OCI-LY7 (cell line): ENCODE data around the gene PPP4R2. TPM values are rescaled to one million over a fixed set of nuclear protein-coding genes. Genes with fewer than 3 reads are reported as not detected.

ENCODE experiments used
- BruUV-seq: library from RNA; stranded (reverse); fragments of 400-500 nt; replicated peaks from 2 replicates; lab custom pipeline; 2021; lab: Mats Ljungman, UMichigan
- CTCF ChIA-PET: fragments of 300-600 bp; sonication (Branson Sonifier 250); formaldehyde crosslinking; loops from one replicate; lab custom pipeline; 2022; ENCODE audit warnings: antibody characterized with exemption; ENCODE audit not compliant: unreplicated experiment; lab: Charles Lee
- POLR2A ChIA-PET: fragments of 300-600 bp; sonication (Branson Sonifier 250); formaldehyde crosslinking; loops from one replicate; lab custom pipeline; 2022; ENCODE audit warnings: antibody characterized with exemption; lab: Charles Lee
- DNase-seq: peaks from one replicate; pipeline ENCODE4 v3.0.0-alpha.2; 2015; ENCODE audit warnings: low spot score
- H2AFZ ChIP-seq: fragments of 200-600 bp; sonication (generic), shearing (Covaris generic); 2 replicates; pipeline ENCODE4 v1.6.1; 2014; ENCODE audit warnings: mild to moderate bottlenecking, antibody characterized with exemption, low read length, moderate library complexity
- H3K27ac ChIP-seq: fragments of 200-600 bp; sonication (generic); 2 replicates; pipeline ENCODE4 v1.5.1; 2014; ENCODE audit warnings: mixed run types, low read depth, mild to moderate bottlenecking, moderate library complexity, low read length, inconsistent platforms; ENCODE audit not compliant: poor library complexity, severe bottlenecking
- H3K36me3 ChIP-seq: fragments of 200-600 bp; sonication (generic); 2 replicates; pipeline ENCODE4 v1.6.1; 2014; ENCODE audit warnings: mild to moderate bottlenecking, antibody characterized with exemption, low read length, moderate library complexity, mixed read lengths; ENCODE audit not compliant: insufficient read depth
- H3K4me1 ChIP-seq: fragments of 200-600 bp; sonication (generic); 2 replicates; pipeline ENCODE4 v1.5.1; 2014; ENCODE audit warnings: mild to moderate bottlenecking, low read length; ENCODE audit not compliant: insufficient read depth, poor library complexity, severe bottlenecking
- H3K4me2 ChIP-seq: fragments of 200-600 bp; sonication (generic); 2 replicates; pipeline ENCODE4 v1.6.1; 2014; ENCODE audit warnings: mild to moderate bottlenecking, low read length
- H3K4me3 ChIP-seq: fragments of 200-600 bp; sonication (generic); 2 replicates; pipeline ENCODE4 v1.5.1; 2014; ENCODE audit warnings: mild to moderate bottlenecking, low read depth, low read length; ENCODE audit not compliant: poor library complexity, severe bottlenecking
- H3K79me2 ChIP-seq: fragments of 200-600 bp; sonication (generic); 2 replicates; pipeline ENCODE4 v1.6.1; 2016; ENCODE audit warnings: low read depth, mild to moderate bottlenecking, low read length, moderate library complexity, mixed read lengths; ENCODE audit not compliant: insufficient read depth
- H3K9me2 ChIP-seq: fragments of 200-600 bp; sonication (generic); 2 replicates; pipeline ENCODE4 v1.6.1; 2016; ENCODE audit warnings: mild to moderate bottlenecking, low read length, mixed read lengths; ENCODE audit not compliant: insufficient read depth
- H3K9me3 ChIP-seq: fragments of 200-600 bp; sonication (generic); 2 replicates; pipeline ENCODE4 v1.6.1; 2014; ENCODE audit warnings: mild to moderate bottlenecking, mixed run types, low read length, mixed read lengths
- H4K20me1 ChIP-seq: fragments of 200-600 bp; sonication (generic); 2 replicates; pipeline ENCODE4 v1.6.1; 2014; ENCODE audit warnings: mild to moderate bottlenecking, antibody characterized with exemption, low read length, moderate library complexity, mixed read lengths; ENCODE audit not compliant: insufficient read depth
- EZH2phosphoT487 ChIP-seq: fragments of 200-600 bp; sonication (generic); IDR thresholded peaks from 2 replicates; pipeline ENCODE4 v1.6.1; 2018; ENCODE audit warnings: low read depth, borderline replicate concordance, mild to moderate bottlenecking, mixed run types, antibody characterized with exemption, low read length, moderate library complexity, mixed read lengths
- intact Hi-C: fragments of 100-400 bp; cut with micrococcal nuclease; formaldehyde crosslinking; loops from one replicate; pipeline ENCODE4 v1.10.0; 2022; ENCODE audit not compliant: unreplicated experiment
- total RNA-seq, 2 experiments: library from RNA; depleted of rRNA in 1 of 2; stranded (reverse); fragments of >200 nt in 1 of 2; shearing (Covaris generic) in 1 of 2; gene quantifications; 2 replicates each; pipeline ENCODE4 v1.2.3, GENCODE V29; 2014 to 2022
- TF ChIP-seq, protein P1 (sequence below): fragments of 200-600 bp; sonication (generic); conservative IDR thresholded peaks from 2 replicates; pipeline ENCODE4 v1.5.1; 2014; ENCODE audit warnings: mild to moderate bottlenecking, antibody characterized with exemption, low read length, moderate library complexity, mixed read lengths

The PPP4R2 gene
- total RNA-seq, 2 experiments from 2014 or later = 52.0 to 99.5 TPM

DNA sequence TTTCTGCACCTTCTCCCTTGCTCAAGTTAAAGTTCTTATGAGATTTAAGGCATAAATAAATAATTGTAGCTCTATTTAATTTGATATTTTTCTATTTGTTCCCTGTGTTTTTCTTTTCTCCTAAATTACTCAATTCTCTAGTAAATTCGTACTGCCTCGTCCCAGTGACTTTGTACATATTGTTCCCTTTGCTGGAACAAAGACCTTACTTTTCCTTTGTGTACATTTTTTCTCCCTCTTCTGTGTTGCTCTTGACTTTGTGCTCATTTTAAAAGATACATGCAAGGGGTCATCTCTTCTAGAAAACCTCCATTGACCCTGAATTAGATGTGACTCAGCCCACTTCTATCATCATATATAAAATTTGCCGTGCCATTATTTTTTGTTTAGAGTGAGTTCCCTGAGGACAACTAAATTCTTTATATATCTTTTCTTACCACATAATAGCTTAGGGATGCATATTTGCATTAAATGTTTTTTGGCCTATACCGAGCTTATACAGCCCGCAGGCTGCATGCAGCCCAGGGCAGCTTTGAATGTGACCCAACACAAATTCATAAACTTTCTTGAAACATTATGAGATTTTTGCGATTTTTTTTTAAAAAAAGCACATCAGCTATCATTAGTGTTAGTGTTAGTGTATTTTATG, 29.6 kb downstream of the PPP4R2 start:
- Histone ChIP-seq H3K79me2 (peaks cover 100% of the 10 kb centered on the region), H3K36me3 (peaks cover 89% of the 10 kb centered on the region), H3K9me2 (no peaks in the 10 kb centered on the region), H3K4me2 (no peak overlapping the region), H4K20me1 (peaks cover 26% of the 10 kb centered on the region), H3K4me3 (no peak overlapping the region), H3K4me1 (no peaks in the 10 kb centered on the region), H3K9me3 (no peaks in the 10 kb centered on the region), H2AFZ (no peak overlapping the region), H3K27ac (no peak overlapping the region)
- intact Hi-C loops = no loop called here
- POLR2A ChIA-PET = interaction anchor here (0.6 to 1.7 kb wide), 6 partner anchors 9 to 1644 kb away, joined by 3 to 6 read pairs (median 3); no protein-coding TSS in a partner anchor
- BruUV-seq = no TSS peak
- TF ChIP-seq, protein P1, sequence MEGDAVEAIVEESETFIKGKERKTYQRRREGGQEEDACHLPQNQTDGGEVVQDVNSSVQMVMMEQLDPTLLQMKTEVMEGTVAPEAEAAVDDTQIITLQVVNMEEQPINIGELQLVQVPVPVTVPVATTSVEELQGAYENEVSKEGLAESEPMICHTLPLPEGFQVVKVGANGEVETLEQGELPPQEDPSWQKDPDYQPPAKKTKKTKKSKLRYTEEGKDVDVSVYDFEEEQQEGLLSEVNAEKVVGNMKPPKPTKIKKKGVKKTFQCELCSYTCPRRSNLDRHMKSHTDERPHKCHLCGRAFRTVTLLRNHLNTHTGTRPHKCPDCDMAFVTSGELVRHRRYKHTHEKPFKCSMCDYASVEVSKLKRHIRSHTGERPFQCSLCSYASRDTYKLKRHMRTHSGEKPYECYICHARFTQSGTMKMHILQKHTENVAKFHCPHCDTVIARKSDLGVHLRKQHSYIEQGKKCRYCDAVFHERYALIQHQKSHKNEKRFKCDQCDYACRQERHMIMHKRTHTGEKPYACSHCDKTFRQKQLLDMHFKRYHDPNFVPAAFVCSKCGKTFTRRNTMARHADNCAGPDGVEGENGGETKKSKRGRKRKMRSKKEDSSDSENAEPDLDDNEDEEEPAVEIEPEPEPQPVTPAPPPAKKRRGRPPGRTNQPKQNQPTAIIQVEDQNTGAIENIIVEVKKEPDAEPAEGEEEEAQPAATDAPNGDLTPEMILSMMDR = no peak
- TF ChIP-seq EZH2phosphoT487 = no peak
- CTCF ChIA-PET = no interaction called here
- no peak for DNase-seq

GRCh38 chr3:73026760-73027113, 30.1 kb downstream of the PPP4R2 start:
- TF ChIP-seq, protein P1 = no peak
- no peak for TF ChIP-seq EZH2phosphoT487
- ChIA-PET POLR2A (interaction anchor here (0.7 to 1.2 kb wide), 2 partner anchors 9 to 1645 kb away, joined by 3 to 4 read pairs; no protein-coding TSS in a partner anchor), CTCF (no interaction called here)
- BruUV-seq = no TSS peak
- peaks cover 23% of the 10 kb centered on the region for H4K20me1 ChIP-seq
- H3K9me3 ChIP-seq = no peaks in the 10 kb centered on the region
- no peaks in the 10 kb centered on the region for H3K4me1 ChIP-seq
- no peak overlapping the region for H3K4me2 ChIP-seq
- peaks cover 100% of the 10 kb centered on the region for H3K79me2 ChIP-seq
- no peak overlapping the region for H3K4me3 ChIP-seq
- intact Hi-C loops = no loop called here
- H3K27ac ChIP-seq = no peak overlapping the region
- H2AFZ ChIP-seq = no peak overlapping the region
- DNase-seq = no peak
- no peaks in the 10 kb centered on the region for H3K9me2 ChIP-seq
- peaks cover 91% of the 10 kb centered on the region for H3K36me3 ChIP-seq

- CTCF ChIA-PET = no interaction called here
- peaks cover 26% of the 10 kb centered on the region for H4K20me1 ChIP-seq
- no peaks in the 10 kb centered on the region for H3K9me2 ChIP-seq
- no peak overlapping the region for H3K4me3 ChIP-seq
- TF ChIP-seq, protein P1 = no peak
- no peak for TF ChIP-seq EZH2phosphoT487
- H2AFZ ChIP-seq = no peak overlapping the region
- no peak overlapping the region for H3K4me2 ChIP-seq
- POLR2A ChIA-PET = no interaction called here
- H3K27ac ChIP-seq = no peak overlapping the region
- H3K36me3 ChIP-seq = peaks cover 89% of the 10 kb centered on the region
- H3K4me1 ChIP-seq = no peaks in the 10 kb centered on the region
- no TSS peak for BruUV-seq
- no peaks in the 10 kb centered on the region for H3K9me3 ChIP-seq
- no peak for DNase-seq
- peaks cover 100% of the 10 kb centered on the region for H3K79me2 ChIP-seq
- intact Hi-C loops = no loop called here
Observed at GRCh38 chr3:73028803-73029202, 32.2 kb downstream of the PPP4R2 start.
